Measurements from ENCODE around the gene LEO1. TPM values are rescaled to one million over a fixed set of nuclear protein-coding genes. Genes with fewer than 3 reads are reported as not detected.

LEO1 gene
- total and polyA plus RNA-seq, 10 of the 15 experiments (the other 5 are each of a cell fraction or from before 2014, with no cell fraction given) = 13.6 to 50.6 (median 32.4) TPM

- TF ChIP-seq MYB (IDR thresholded peaks at IDR 0.05; ENCODE audit: borderline replicate concordance, low read depth, low read length) (no peak), SRF (IDR thresholded peaks at IDR 0.05; ENCODE audit: low read depth in 2 of 2, low read length in 2 of 2) (no peak), CREB1 (IDR thresholded peaks at IDR 0.05; ENCODE audit: low read depth) (peak; percentile 82), CHD1 (IDR thresholded peaks at IDR 0.05; ENCODE audit: low read depth, low read length) (0 out of 2 replicates have a peak, but pooled peaks have one; percentile 65), EED (IDR thresholded peaks at IDR 0.05; ENCODE audit: low read depth) (peak; percentile 13; the same call in 1 of the 2 replicates), DPF2 (IDR thresholded peaks at IDR 0.05) (no peak), E2F8 (IDR thresholded peaks at IDR 0.05; ENCODE audit: low read depth, partially characterized antibody) (no peak), RB1 (IDR thresholded peaks at IDR 0.05; ENCODE audit: borderline replicate concordance) (no peak), HCFC1 (IDR thresholded peaks at IDR 0.05; ENCODE audit: low read length) (no peak), IRF3 (IDR thresholded peaks at IDR 0.05) (no peak), ZNF274 (IDR thresholded peaks at IDR 0.05; ENCODE audit: insufficient read depth, insufficient read length) (no peak)
Measured at GRCh38 chr15:52021128-52021671, 49.6 kb upstream of the LEO1 start (continued).
